GM19324 (cell line): ENCODE data around the gene DHDH.
A peak's percentile ranks its signal among the peaks of the same experiment; 100 is the strongest.

ENCODE experiments used
- ATAC-seq: cut with Tn5 transposase; IDR thresholded peaks from one replicate; pipeline ENCODE4 v1.9.1; 2021; ENCODE audit warnings: mild to moderate bottlenecking, moderate library complexity; ENCODE audit not compliant: unreplicated experiment, low FRiP score

DHDH gene

GRCh38 chr19:48989701-48990291 is 56.3 kb downstream of the DHDH start:
- no peak for ATAC-seq

DNA sequence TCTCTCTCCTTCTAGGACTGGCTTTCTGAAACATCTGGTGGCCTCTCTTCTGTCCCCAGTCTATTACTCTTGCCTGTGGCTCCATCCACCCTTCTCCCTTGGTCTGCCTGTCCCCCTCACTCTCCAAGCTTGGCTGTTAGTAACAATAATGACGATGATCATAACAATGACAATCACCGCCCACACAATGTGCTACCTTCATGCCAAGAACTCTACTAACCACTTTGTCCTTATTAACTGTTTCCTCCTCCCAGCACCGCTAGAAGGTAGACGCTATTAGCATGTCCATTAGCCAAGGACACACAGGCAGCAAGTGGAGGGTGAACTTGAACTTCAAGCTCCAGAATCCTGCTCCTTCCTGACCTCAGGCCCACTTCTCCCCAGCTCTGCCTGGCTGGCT is 56.9 kb downstream of the DHDH start:
- ATAC-seq = no peak

GRCh38 chr19:48991011-48991609 is 57.6 kb downstream of the DHDH start:
- ATAC-seq = no peak

DNA sequence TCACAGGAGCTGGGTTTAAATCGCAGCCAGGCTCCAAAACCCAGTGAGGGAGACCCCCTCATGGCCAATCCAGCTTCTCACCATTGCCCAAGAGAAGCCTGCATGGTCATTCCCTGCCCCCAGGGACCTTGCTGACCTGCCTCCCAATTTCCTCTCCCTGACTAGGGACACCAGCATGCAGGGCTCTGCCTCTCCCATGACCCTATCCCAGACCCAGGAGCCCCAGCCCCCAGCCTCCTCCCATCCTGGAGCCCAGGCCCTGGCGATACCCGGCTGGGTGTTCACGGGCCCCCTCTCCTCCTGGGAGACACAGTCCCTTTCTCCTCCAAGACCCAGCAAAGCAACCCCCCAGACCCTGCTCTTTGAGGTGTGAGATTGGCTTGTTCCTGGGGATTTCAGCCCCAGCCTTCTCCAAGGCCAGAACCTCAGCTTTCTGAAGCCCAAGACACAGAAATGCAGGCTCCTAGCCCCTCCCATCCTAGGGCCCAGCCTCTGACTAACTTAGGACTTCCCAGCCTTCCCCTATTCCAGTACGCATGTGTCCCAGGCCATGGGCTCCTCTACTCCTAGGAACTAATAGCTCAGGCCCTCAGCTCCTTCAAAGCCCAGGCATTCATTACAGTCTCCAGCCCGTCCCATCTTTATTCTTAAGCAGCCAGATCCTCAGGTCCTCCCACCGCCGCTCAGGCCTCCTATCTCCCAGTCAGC is 58.5 kb downstream of the DHDH start:
- no peak for ATAC-seq

GRCh38 chr19:48992581-48993174 is 59.2 kb downstream of the DHDH start:
- ATAC-seq = peak; percentile 6

- peak; percentile 88 for ATAC-seq
Measured at GRCh38 chr19:48993175-48994034, 59.9 kb downstream of the DHDH start, which contains the start of the genes GYS1 and RUVBL2. Gene GYS1 (minus strand): TSS chr19:48993309. CDS start chr19:48993112, 197 bp downstream. Gene RUVBL2 (plus strand): TSS chr19:48993887. CDS start chr19:48993912, 25 bp downstream.

- no peak for ATAC-seq
Measured at GRCh38 chr19:48994035-48994386, 60.5 kb downstream of the DHDH start.
